GM12878 (cell line): Measurements from ENCODE around the gene KLHL3. TPM values are rescaled to one million over a fixed set of nuclear protein-coding genes. Genes with fewer than 3 reads are reported as not detected.

ENCODE experiments used
- ATAC-seq: fragments of 200-7000 bp; cut with Tn5 transposase; 3 replicates; pipeline ENCODE4 v1.9.1; 2020; ENCODE audit warnings: mild to moderate bottlenecking, moderate library complexity
- BruUV-seq: library from RNA; stranded (reverse); fragments of 400-500 nt; replicated peaks from 2 replicates; lab custom pipeline; 2021; lab: Mats Ljungman, UMichigan
- CTCF ChIA-PET: fragments of 300-600 bp; sonication (Branson Sonifier 250); formaldehyde crosslinking; extraction: SDS; loops from one replicate; lab custom pipeline; 2021; ENCODE audit warnings: inconsistent platforms; lab: Yijun Ruan, JAX
- POLR2A ChIA-PET: fragments of 350-600 bp; formaldehyde crosslinking; extraction: SDS; loops from one replicate; lab custom pipeline; 2021; ENCODE audit warnings: inconsistent platforms; lab: Charles Lee
- RAD21 ChIA-PET: fragments of 300-600 bp; sonication (Branson Sonifier 250); formaldehyde crosslinking; loops from one replicate; lab custom pipeline; 2023; ENCODE audit warnings: antibody characterized with exemption; ENCODE audit not compliant: unreplicated experiment; lab: Charles Lee
- SMC1A ChIA-PET: fragments of 300-600 bp; sonication (Branson Sonifier 250); formaldehyde crosslinking; loops from one replicate; lab custom pipeline; 2023; ENCODE audit not compliant: unreplicated experiment, uncharacterized antibody; lab: Charles Lee
- DNase-seq: peaks from one replicate; pipeline ENCODE4 v3.0.0-alpha.2; 2011; ENCODE audit warnings: low read depth, low spot score
- FAIRE-seq: peaks from 3 replicates; lab custom pipeline; 2011; peaks lifted over from hg19 to GRCh38; lab: Jason Lieb, UNC
- H2AFZ ChIP-seq: 2 replicates; pipeline ENCODE4 v1.6.0; 2011; ENCODE audit warnings: low read depth, low read length, control low read depth; ENCODE audit not compliant: control insufficient read depth
- H3K27ac ChIP-seq: 2 replicates; pipeline ENCODE4 v1.5.1; 2011; ENCODE audit warnings: control low read depth; ENCODE audit not compliant: control insufficient read depth, insufficient read depth
- H3K27me3 ChIP-seq, 2 experiments: replicated peaks in 1 of 2; 2 replicates each; pipeline versions ENCODE4 v1.6.0 to v1.6.1; 2011; ENCODE audit warnings: low read length in 1 of 2; ENCODE audit not compliant: control insufficient read depth in 2 of 2, insufficient read depth in 2 of 2
- H3K36me3 ChIP-seq, 2 experiments: 2 replicates each; pipeline ENCODE4 v1.5.1; 2011; ENCODE audit warnings: low read length in 1 of 2; ENCODE audit not compliant: control insufficient read depth in 2 of 2, insufficient read depth in 2 of 2
- H3K4me1 ChIP-seq: 2 replicates; pipeline ENCODE4 v1.6.1; 2011; ENCODE audit warnings: mild to moderate bottlenecking, low read length, moderate library complexity, mixed read lengths; ENCODE audit not compliant: control insufficient read depth, insufficient read depth
- H3K4me2 ChIP-seq: 2 replicates; pipeline ENCODE4 v1.6.0; 2011; ENCODE audit warnings: control low read depth; ENCODE audit not compliant: control insufficient read depth, insufficient read depth
- H3K4me3 ChIP-seq: fragments of 200-600 bp; sonication (generic); 2 replicates; pipeline ENCODE4 v1.5.1; 2016
- H3K79me2 ChIP-seq: 2 replicates; pipeline ENCODE4 v1.6.0; 2011; ENCODE audit warnings: low read length; ENCODE audit not compliant: control insufficient read depth, insufficient read depth
- H3K9ac ChIP-seq: 2 replicates; pipeline ENCODE4 v1.8.0; 2011; ENCODE audit warnings: low read length, control low read depth, mixed read lengths; ENCODE audit not compliant: control insufficient read depth, insufficient read depth
- H3K9me3 ChIP-seq: replicated peaks from 3 replicates; pipeline ENCODE4 v1.5.1; 2011; ENCODE audit warnings: mild to moderate bottlenecking, low read length; ENCODE audit not compliant: control insufficient read depth, insufficient read depth
- H4K20me1 ChIP-seq: 2 replicates; pipeline ENCODE4 v1.6.0; 2011; ENCODE audit not compliant: control insufficient read depth, insufficient read depth
- POU2F2 ChIP-seq: IDR thresholded peaks from 3 replicates; pipeline ENCODE4 v1.6.1; 2011; ENCODE audit warnings: low read depth, mild to moderate bottlenecking, low read length, borderline replicate concordance
- REST ChIP-seq: IDR thresholded peaks from 2 replicates; pipeline ENCODE4 v1.6.1; 2012; ENCODE audit warnings: mild to moderate bottlenecking, low read depth, low read length
- SIX5 ChIP-seq: IDR thresholded peaks from 2 replicates; pipeline ENCODE4 v1.6.1; 2011; ENCODE audit warnings: mild to moderate bottlenecking, low read depth, low read length, moderate library complexity; ENCODE audit not compliant: severe bottlenecking
- ZBTB33 ChIP-seq: fragments of 450-650 bp; IDR thresholded peaks from 2 replicates; pipeline ENCODE4 v1.6.1; 2017; ENCODE audit warnings: mild to moderate bottlenecking
- WGBS: methylation state at CpG from one replicate; pipeline ENCODE4 v1.1.6; 2016; ENCODE audit warnings: low lambda C conversion rate; ENCODE audit not compliant: insufficient replicate concordance, insufficient coverage; ENCODE audit errors: missing lambda C conversion rate; 5-methylcytosine and 5-hydroxymethylcytosine counted together
- in situ Hi-C: fragments of 300-500 bp; cut with MboI; formaldehyde crosslinking; loops from 9 replicates; pipeline ENCODE4 v1.14.3; 2018; ENCODE audit warnings: mixed read lengths
- intact Hi-C: fragments of 100-400 bp; cut with micrococcal nuclease; formaldehyde crosslinking; loops from one replicate; pipeline ENCODE4 v1.14.2; 2022; ENCODE audit not compliant: unreplicated experiment
- polyA plus RNA-seq, 11 experiments: library from polyadenylated mRNA; depleted of rRNA in 4 of 11; unstranded in 6 of 11; stranded (reverse) in 5 of 11; fragments of >200 nt; fragmentation: Nextera tagmentation in 4 of 11; fragmentation: Illumina TruSeq in 1 of 11; extraction: Ambion mirVana in 4 of 11; extraction: Trizol in 1 of 11; gene quantifications; 1 replicate in 1 of 11; 2 replicates in 10 of 11; pipeline versions ENCODE4 v1.2.1 to v1.2.3, GENCODE V29; 2011 to 2016; ENCODE audit warnings: inconsistent platforms in 2 of 11, missing spikeins in 2 of 11, low read depth in 1 of 11
- total RNA-seq, 4 experiments: library from RNA; depleted of rRNA in 3 of 4; stranded (reverse); fragments of >200 nt in 3 of 4; fragmentation: Illumina TruSeq in 1 of 4; extraction: Trizol in 1 of 4; gene quantifications; 2 replicates each; pipeline versions ENCODE4 v1.2.1 to v1.2.3, GENCODE V29; 2013 to 2021
- TF ChIP-seq, protein P1 (sequence below), 3 experiments: IDR thresholded peaks in 2 of 3; conservative IDR thresholded peaks in 1 of 3; 2 replicates each; pipeline ENCODE4 v1.5.1; 2011; ENCODE audit warnings: low read depth in 3 of 3, low read length in 3 of 3, mild to moderate bottlenecking in 3 of 3, control low read depth in 2 of 3, moderate library complexity in 2 of 3, inconsistent platforms in 1 of 3, mixed read lengths in 1 of 3; ENCODE audit not compliant: control insufficient read depth in 2 of 3, insufficient read depth in 1 of 3; ENCODE audit errors: extremely low read depth in 1 of 3
- TF ChIP-seq, protein P2 (sequence below): fragments of 450-650 bp; IDR thresholded peaks from 2 replicates; pipeline ENCODE4 v1.6.1; 2017; ENCODE audit warnings: mild to moderate bottlenecking, moderate library complexity

Gene KLHL3
- total and polyA plus RNA-seq, 10 of the 15 experiments (the other 5 are each of a cell fraction or from before 2014, with no cell fraction given) = 1.7 to 11.7 (median 5.6) TPM

GRCh38 chr5:137636830-137637714 is 98.8 kb downstream of the KLHL3 start (continued):
- no peak for TF ChIP-seq POU2F2
- TF ChIP-seq, all 136 proteins: peak for 0

DNA sequence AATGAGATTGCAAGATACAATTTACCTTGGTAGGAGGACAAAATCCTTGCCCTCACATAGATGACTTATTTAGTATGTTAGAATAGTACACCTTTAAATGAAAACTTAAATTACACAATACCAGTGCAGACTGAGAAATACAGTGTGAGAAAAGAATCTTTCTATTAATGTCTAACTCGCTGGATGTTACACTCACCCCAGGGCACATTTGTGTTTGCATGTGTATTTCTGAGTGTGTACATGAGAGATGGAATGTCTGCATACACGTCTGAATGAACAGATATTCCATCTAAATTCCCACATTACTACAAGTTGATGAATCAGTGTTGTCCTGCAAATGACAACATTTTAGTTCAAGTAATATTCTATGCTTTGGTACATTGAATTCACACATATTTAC is 99.8 kb downstream of the KLHL3 start:
- TF ChIP-seq, protein P1, sequence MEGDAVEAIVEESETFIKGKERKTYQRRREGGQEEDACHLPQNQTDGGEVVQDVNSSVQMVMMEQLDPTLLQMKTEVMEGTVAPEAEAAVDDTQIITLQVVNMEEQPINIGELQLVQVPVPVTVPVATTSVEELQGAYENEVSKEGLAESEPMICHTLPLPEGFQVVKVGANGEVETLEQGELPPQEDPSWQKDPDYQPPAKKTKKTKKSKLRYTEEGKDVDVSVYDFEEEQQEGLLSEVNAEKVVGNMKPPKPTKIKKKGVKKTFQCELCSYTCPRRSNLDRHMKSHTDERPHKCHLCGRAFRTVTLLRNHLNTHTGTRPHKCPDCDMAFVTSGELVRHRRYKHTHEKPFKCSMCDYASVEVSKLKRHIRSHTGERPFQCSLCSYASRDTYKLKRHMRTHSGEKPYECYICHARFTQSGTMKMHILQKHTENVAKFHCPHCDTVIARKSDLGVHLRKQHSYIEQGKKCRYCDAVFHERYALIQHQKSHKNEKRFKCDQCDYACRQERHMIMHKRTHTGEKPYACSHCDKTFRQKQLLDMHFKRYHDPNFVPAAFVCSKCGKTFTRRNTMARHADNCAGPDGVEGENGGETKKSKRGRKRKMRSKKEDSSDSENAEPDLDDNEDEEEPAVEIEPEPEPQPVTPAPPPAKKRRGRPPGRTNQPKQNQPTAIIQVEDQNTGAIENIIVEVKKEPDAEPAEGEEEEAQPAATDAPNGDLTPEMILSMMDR (IDR thresholded peaks at IDR 0.05 in 2 of 3, conservative IDR thresholded peaks at IDR 0.05 in 1 of 3; ENCODE audit: control insufficient read depth in 2 of 3, extremely low read depth in 1 of 3, insufficient read depth in 1 of 3, low read depth in 3 of 3, low read length in 3 of 3) = no peak
- TF ChIP-seq ZBTB33 (no peak), SIX5 (no peak), REST (no peak)
- TF ChIP-seq, protein P2, sequence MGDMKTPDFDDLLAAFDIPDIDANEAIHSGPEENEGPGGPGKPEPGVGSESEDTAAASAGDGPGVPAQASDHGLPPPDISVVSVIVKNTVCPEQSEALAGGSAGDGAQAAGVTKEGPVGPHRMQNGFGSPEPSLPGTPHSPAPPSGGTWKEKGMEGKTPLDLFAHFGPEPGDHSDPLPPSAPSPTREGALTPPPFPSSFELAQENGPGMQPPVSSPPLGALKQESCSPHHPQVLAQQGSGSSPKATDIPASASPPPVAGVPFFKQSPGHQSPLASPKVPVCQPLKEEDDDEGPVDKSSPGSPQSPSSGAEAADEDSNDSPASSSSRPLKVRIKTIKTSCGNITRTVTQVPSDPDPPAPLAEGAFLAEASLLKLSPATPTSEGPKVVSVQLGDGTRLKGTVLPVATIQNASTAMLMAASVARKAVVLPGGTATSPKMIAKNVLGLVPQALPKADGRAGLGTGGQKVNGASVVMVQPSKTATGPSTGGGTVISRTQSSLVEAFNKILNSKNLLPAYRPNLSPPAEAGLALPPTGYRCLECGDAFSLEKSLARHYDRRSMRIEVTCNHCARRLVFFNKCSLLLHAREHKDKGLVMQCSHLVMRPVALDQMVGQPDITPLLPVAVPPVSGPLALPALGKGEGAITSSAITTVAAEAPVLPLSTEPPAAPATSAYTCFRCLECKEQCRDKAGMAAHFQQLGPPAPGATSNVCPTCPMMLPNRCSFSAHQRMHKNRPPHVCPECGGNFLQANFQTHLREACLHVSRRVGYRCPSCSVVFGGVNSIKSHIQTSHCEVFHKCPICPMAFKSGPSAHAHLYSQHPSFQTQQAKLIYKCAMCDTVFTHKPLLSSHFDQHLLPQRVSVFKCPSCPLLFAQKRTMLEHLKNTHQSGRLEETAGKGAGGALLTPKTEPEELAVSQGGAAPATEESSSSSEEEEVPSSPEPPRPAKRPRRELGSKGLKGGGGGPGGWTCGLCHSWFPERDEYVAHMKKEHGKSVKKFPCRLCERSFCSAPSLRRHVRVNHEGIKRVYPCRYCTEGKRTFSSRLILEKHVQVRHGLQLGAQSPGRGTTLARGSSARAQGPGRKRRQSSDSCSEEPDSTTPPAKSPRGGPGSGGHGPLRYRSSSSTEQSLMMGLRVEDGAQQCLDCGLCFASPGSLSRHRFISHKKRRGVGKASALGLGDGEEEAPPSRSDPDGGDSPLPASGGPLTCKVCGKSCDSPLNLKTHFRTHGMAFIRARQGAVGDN = no peak
- in situ Hi-C loops (loop anchor here (10.0 kb wide), 1 partner anchor 429 kb away; no protein-coding TSS in a partner anchor), intact Hi-C loops (no loop called here)
- Histone ChIP-seq H4K20me1 (no peaks in the 10 kb centered on the region), H3K9ac (no peak overlapping the region), H3K4me2 (no peak overlapping the region), H3K4me3 (no peak overlapping the region), H3K27me3 (no peaks in the 10 kb centered on the region), H3K36me3 (no peaks in the 10 kb centered on the region; a peak in 1 of 4 replicates), H3K27ac (no peak overlapping the region), H3K4me1 (no peaks in the 10 kb centered on the region), H2AFZ (no peak overlapping the region), H3K9me3 (no peaks in the 10 kb centered on the region), H3K79me2 (no peaks in the 10 kb centered on the region)
- WGBS = 28% methylated on average over 2 of the region's 2 CpGs
- BruUV-seq = no TSS peak
- ChIA-PET SMC1A (no interaction called here), CTCF (interaction anchor here (10.5 kb wide), 1 partner anchor 106 kb away, joined by 195 read pairs; no protein-coding TSS in a partner anchor), RAD21 (interaction anchor here (1.3 kb wide), 1 partner anchor 106 kb away, joined by 5 read pairs; no protein-coding TSS in a partner anchor), POLR2A (no interaction called here)
- ATAC-seq (no peak), DNase-seq (no peak), FAIRE-seq (no peak)
